ENCODE measurements around the gene NR6A1. TPM values are rescaled to one million over a fixed set of nuclear protein-coding genes. Genes with fewer than 3 reads are reported as not detected.
A peak's percentile ranks its signal among the peaks of the same experiment; 100 is the strongest.

Gene NR6A1
- total and polyA plus RNA-seq, 2 of the 8 experiments (the other 6 are each of a cell fraction or from before 2014, with no cell fraction given), result 93.2 to 237 TPM

DNA sequence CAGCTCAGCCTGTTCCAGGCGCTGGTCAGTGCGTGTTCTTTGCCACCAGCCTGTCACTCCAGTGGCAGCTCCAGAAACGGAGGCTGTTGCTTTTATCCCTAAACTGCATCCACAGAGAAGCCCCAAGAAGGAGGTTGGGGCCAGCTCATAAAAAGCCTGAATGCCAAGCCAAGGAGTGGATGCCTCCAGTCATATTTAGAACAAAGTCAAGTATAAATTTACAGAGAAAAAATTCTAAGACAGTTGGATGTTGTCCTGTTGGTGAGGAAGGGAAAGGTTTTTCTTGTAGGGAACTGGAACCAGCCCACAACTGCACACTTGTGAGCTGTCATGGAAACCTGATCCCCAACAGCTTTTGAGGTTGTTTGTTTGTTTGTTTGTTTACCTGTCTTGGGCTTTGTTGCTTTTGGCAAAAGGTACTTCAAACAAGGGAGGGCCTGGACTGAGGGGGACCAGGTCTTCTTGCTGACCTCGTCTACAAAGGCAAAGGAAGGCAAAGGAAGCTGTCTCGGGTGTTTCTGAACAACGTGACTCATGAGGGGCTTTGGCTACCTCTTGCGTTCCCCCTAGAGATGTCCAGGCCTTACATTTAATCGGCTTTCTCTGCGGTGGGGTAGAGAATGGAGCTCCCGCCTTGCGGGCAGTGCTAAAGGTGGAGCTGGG is 42.5 kb upstream of the NR6A1 start:
- H2BK20ac ChIP-seq (ENCODE audit: low read length), result peak overlapping the region; percentile 2; the same call in 1 of the 2 replicates
- no peak for DNase-seq (ENCODE audit: low read depth in 1 of 2, low spot score in 2 of 2)
- H3K4me2 ChIP-seq (ENCODE audit: insufficient read depth in 1 of 2, low read depth in 2 of 2, low read length in 2 of 2), result no peak overlapping the region
- no peak overlapping the region for H4K8ac ChIP-seq (ENCODE audit: extremely low read depth, insufficient read depth, low read length)
- no peak overlapping the region for H3K4ac ChIP-seq (replicated peaks; ENCODE audit: insufficient read length, low read depth, low read length)
- no peak overlapping the region for H4K5ac ChIP-seq (ENCODE audit: insufficient read length, low read depth, low read length)
- H3K18ac ChIP-seq (ENCODE audit: extremely low read depth, low read length), result 0 out of 2 replicates have a peak overlapping the region, but pooled peaks have one; percentile 3
- peaks cover 10 to 21% (median 16%) of the 10 kb centered on the region in 4 experiments for H3K4me1 ChIP-seq (replicated peaks in 1 of 4; ENCODE audit: control insufficient read depth in 3 of 4, insufficient read depth in 4 of 4, low read length in 3 of 4)
- TF ChIP-seq BCL11A (IDR thresholded peaks at IDR 0.05; ENCODE audit: low read depth in 2 of 2, low read length in 2 of 2) (no peak), JUND (IDR thresholded peaks at IDR 0.05; ENCODE audit: low read length) (no peak), SAP30 (IDR thresholded peaks at IDR 0.05; ENCODE audit: insufficient read depth, insufficient replicate concordance, low read length) (no peak), SIX5 (IDR thresholded peaks at IDR 0.05; ENCODE audit: low read depth, low read length) (no peak), CHD2 (IDR thresholded peaks at IDR 0.05; ENCODE audit: low read length) (no peak), POU5F1 (IDR thresholded peaks at IDR 0.05; ENCODE audit: low read depth, low read length) (no peak), SUZ12 (IDR thresholded peaks at IDR 0.05; ENCODE audit: low read length) (no peak), POLR2AphosphoS5 (IDR thresholded peaks at IDR 0.05; ENCODE audit: low read depth, low read length) (no peak), SP4 (IDR thresholded peaks at IDR 0.05; ENCODE audit: low read length) (no peak)
- no peak overlapping the region for H2BK120ac ChIP-seq (replicated peaks; ENCODE audit: low read depth, low read length)
- no peak overlapping the region for H2AFZ ChIP-seq (ENCODE audit: low read length)
- peak overlapping the region; percentile 54; the same call in 1 of the 2 replicates for H2BK5ac ChIP-seq (ENCODE audit: low read depth, low read length)
- peaks cover 2% of the 10 kb centered on the region; the same call in 1 of the 2 replicates for H3K23me2 ChIP-seq (ENCODE audit: low read depth, low read length)
- no peak for FAIRE-seq
- 0 out of 2 replicates have a peak overlapping the region, but pooled peaks have one; percentile 41 for H2AK5ac ChIP-seq (ENCODE audit: low read depth, low read length)
- POLR2A ChIA-PET (ENCODE audit: partially characterized antibody), result interaction anchor here (0.8 to 5.9 kb wide), 6 partner anchors 24 to 48 kb away, joined by 3 to 23 read pairs (median 4); partner anchors contain the start of genes ARPC5L, NR6A1 and RPL35
- CTCF ChIA-PET (ENCODE audit: partially characterized antibody), result interaction anchor here (0.7 to 65.2 kb wide), 8 partner anchors 15 to 196 kb away, joined by 3 to 1529 read pairs (median 4); partner anchors contain the start of genes ARPC5L, NR6A1, OLFML2A and RPL35
- H3K79me2 ChIP-seq (ENCODE audit: control insufficient read depth in 1 of 2, insufficient read depth in 2 of 2, low read length in 2 of 2), result no peaks in the 10 kb centered on the region
- 97% methylated on average over 11 of the region's 11 CpGs; no CpG with 5 or more reads in 1 of the 2 experiments for WGBS, 2 experiments (ENCODE audit: extremely low coverage in 1 of 2, insufficient coverage in 1 of 2, insufficient read length in 1 of 2, insufficient replicate concordance in 2 of 2, low coverage in 1 of 2, low lambda C conversion rate in 2 of 2, missing lambda C conversion rate in 1 of 2)
- no peak overlapping the region for H3K27ac ChIP-seq (ENCODE audit: low read depth, low read length)
- H3K79me1 ChIP-seq (ENCODE audit: low read depth, low read length), result no peaks in the 10 kb centered on the region
- no peak overlapping the region for H4K91ac ChIP-seq (replicated peaks; ENCODE audit: insufficient read length, low read length)
- H3K56ac ChIP-seq (replicated peaks; ENCODE audit: insufficient read length, low read depth, low read length), result no peak overlapping the region
- H3K14ac ChIP-seq (ENCODE audit: insufficient read length), result no peak overlapping the region
- H3K27me3 ChIP-seq (replicated peaks in 1 of 4; ENCODE audit: control insufficient read depth in 3 of 4, extremely low read depth in 1 of 4, insufficient read depth in 3 of 4, low read length in 3 of 4), result no peaks in the 10 kb centered on the region
- no peaks in the 10 kb centered on the region for H3K9me3 ChIP-seq (ENCODE audit: insufficient read depth in 2 of 2, low read depth in 1 of 2, low read length in 1 of 2)
- H2BK12ac ChIP-seq (ENCODE audit: low read depth, low read length), result peak overlapping the region; percentile 93; the same call in 1 of the 2 replicates
- peak overlapping the region; percentile 61; the same call in 1 of the 2 replicates for H2BK15ac ChIP-seq (ENCODE audit: low read length)
- no peaks in the 10 kb centered on the region for H4K20me1 ChIP-seq (replicated peaks in 1 of 2; ENCODE audit: control insufficient read depth in 1 of 2, insufficient read depth in 2 of 2, low read length in 2 of 2)
- no peak overlapping the region for H3K4me3 ChIP-seq (ENCODE audit: extremely low read depth in 1 of 4, insufficient read depth in 2 of 4, low read depth in 3 of 4, low read length in 4 of 4)
- no peak overlapping the region for H3K23ac ChIP-seq (ENCODE audit: insufficient read length)
- H3K36me3 ChIP-seq (ENCODE audit: control insufficient read depth in 2 of 4, insufficient read depth in 4 of 4, low read length in 3 of 4), result no peaks in the 10 kb centered on the region
- H3K9ac ChIP-seq (replicated peaks in 1 of 4; ENCODE audit: extremely low read depth in 1 of 4, low read depth in 3 of 4, low read length in 3 of 4), result no peak overlapping the region; a peak in 1 of 7 replicates

Measured in H1 (cell line).